K562 (cell line): ENCODE results near the gene RPS27. TPM values are rescaled to one million over a fixed set of nuclear protein-coding genes. Genes with fewer than 3 reads are reported as not detected.

ENCODE experiments used
- ARID2 ChIP-seq: fragments of 450-650 bp; IDR thresholded peaks from 2 replicates; pipeline ENCODE4 v1.6.1; 2017; ENCODE audit warnings: antibody characterized with exemption, mild to moderate bottlenecking
- CBFB ChIP-seq: sonication (generic); formaldehyde crosslinking; IDR thresholded peaks from 2 replicates; pipeline ENCODE4 v1.4.0; 2020; ENCODE audit warnings: mild to moderate bottlenecking, missing genetic modification reagents
- CEBPG ChIP-seq, 3 experiments: fragments of 200-800 bp in 1 of 3; sonication (Bioruptor generic) in 1 of 3; sonication (generic) in 1 of 3; formaldehyde crosslinking in 1 of 3; IDR thresholded peaks in 2 of 3; conservative IDR thresholded peaks in 1 of 3; 2 replicates each; pipeline versions ENCODE4 v1.6.1 to v1.8.0; 2016 to 2022; ENCODE audit warnings: missing compliant biosample characterization in 2 of 3, missing genetic modification characterization in 2 of 3, mild to moderate bottlenecking in 1 of 3, missing genetic modification reagents in 1 of 3
- DIDO1 ChIP-seq: fragments of 450-650 bp; IDR thresholded peaks from 2 replicates; pipeline ENCODE4 v1.6.1; 2016; ENCODE audit warnings: low read depth, missing biosample characterization, missing genetic modification characterization
- FOS ChIP-seq: IDR thresholded peaks from 3 replicates; pipeline ENCODE4 v1.6.1; 2011; ENCODE audit not compliant: insufficient read length; ENCODE audit errors: extremely low read depth
- GATAD2B ChIP-seq: fragments of 450-650 bp; IDR thresholded peaks from 2 replicates; pipeline ENCODE4 v1.6.1; 2017; ENCODE audit warnings: mild to moderate bottlenecking, borderline replicate concordance
- HCFC1 ChIP-seq: IDR thresholded peaks from 2 replicates; pipeline ENCODE4 v1.6.1; 2012; ENCODE audit warnings: low read depth, low read length, improper control_type of control experiment
- HNRNPK ChIP-seq: fragments of 200-400 bp; formaldehyde crosslinking; IDR thresholded peaks from one replicate; pipeline ENCODE4 v1.6.1; 2018; ENCODE audit warnings: mild to moderate bottlenecking, low read depth, low read length; ENCODE audit not compliant: poor library complexity, severe bottlenecking
- LCOR ChIP-seq: sonication (generic); formaldehyde crosslinking; IDR thresholded peaks from 2 replicates; pipeline ENCODE4 v1.8.0; 2022; ENCODE audit warnings: mild to moderate bottlenecking, missing genetic modification reagents
- MED1 ChIP-seq: sonication (generic); formaldehyde crosslinking; IDR thresholded peaks from 2 replicates; pipeline ENCODE4 v1.8.1; 2023; ENCODE audit warnings: missing genetic modification reagents, borderline replicate concordance
- MLX ChIP-seq, 2 experiments: fragments of 450-650 bp in 1 of 2; sonication (generic) in 1 of 2; formaldehyde crosslinking; conservative IDR thresholded peaks; 2 replicates each; pipeline versions ENCODE4 v1.4.0 to v1.8.1; 2020 to 2022; ENCODE audit warnings: mild to moderate bottlenecking in 1 of 2, missing genetic modification reagents in 1 of 2
- NCOA4 ChIP-seq: fragments of 450-650 bp; IDR thresholded peaks from 2 replicates; pipeline ENCODE4 v1.6.1; 2018; ENCODE audit warnings: mild to moderate bottlenecking; ENCODE audit not compliant: partially characterized antibody
- NCOR1 ChIP-seq: fragments of 450-650 bp; IDR thresholded peaks from 2 replicates; pipeline ENCODE4 v1.6.1; 2016; ENCODE audit warnings: mild to moderate bottlenecking, moderate library complexity
- SAFB2 ChIP-seq: fragments of 200-400 bp; formaldehyde crosslinking; IDR thresholded peaks from 2 replicates; pipeline ENCODE4 v1.6.1; 2018; ENCODE audit warnings: borderline replicate concordance, low read length, low read depth, moderate library complexity; ENCODE audit not compliant: severe bottlenecking
- SNAPC5 ChIP-seq: fragments of 250-450 bp; sonication (Bioruptor Pico); IDR thresholded peaks from 2 replicates; pipeline ENCODE4 v1.8.0; 2021; ENCODE audit warnings: moderate library complexity, mild to moderate bottlenecking, inconsistent platforms
- XRCC3 ChIP-seq: fragments of 450-650 bp; IDR thresholded peaks from 2 replicates; pipeline ENCODE4 v1.6.1; 2017; ENCODE audit warnings: mild to moderate bottlenecking, moderate library complexity
- XRCC5 ChIP-seq: fragments of 200-400 bp; formaldehyde crosslinking; IDR thresholded peaks from 2 replicates; pipeline ENCODE4 v1.6.1; 2017; ENCODE audit warnings: low read depth, mild to moderate bottlenecking, low read length
- ZNF23 ChIP-seq: fragments of 250-450 bp; sonication (Bioruptor Pico); IDR thresholded peaks from 2 replicates; pipeline ENCODE4 v1.4.0; 2020; ENCODE audit warnings: mild to moderate bottlenecking
- ZNF444 ChIP-seq: fragments of 250-450 bp; sonication (Bioruptor Pico); IDR thresholded peaks from 2 replicates; pipeline ENCODE4 v1.4.0; 2020; ENCODE audit warnings: mild to moderate bottlenecking, moderate library complexity
- ZNF561 ChIP-seq: fragments of 450-650 bp; formaldehyde crosslinking; conservative IDR thresholded peaks from 2 replicates; pipeline ENCODE4 v1.4.0; 2020; ENCODE audit warnings: mild to moderate bottlenecking, moderate library complexity
- ZNF584 ChIP-seq: fragments of 200-800 bp; sonication (Bioruptor generic); IDR thresholded peaks from 2 replicates; pipeline ENCODE4 v1.6.1; 2016; ENCODE audit warnings: low read depth, mild to moderate bottlenecking, missing genetic modification characterization, missing compliant biosample characterization
- ZNF76 ChIP-seq: fragments of 250-450 bp; sonication (Bioruptor Pico); IDR thresholded peaks from 2 replicates; pipeline ENCODE4 v1.4.0; 2020; ENCODE audit warnings: mild to moderate bottlenecking, moderate library complexity, borderline replicate concordance
- ZSCAN29 ChIP-seq: fragments of 450-650 bp; IDR thresholded peaks from 2 replicates; pipeline ENCODE4 v1.6.1; 2017
- polyA plus RNA-seq, 8 experiments: library from polyadenylated mRNA; depleted of rRNA in 4 of 8; stranded (reverse) in 5 of 8; unstranded in 3 of 8; fragments of >200 nt; fragmentation: Nextera tagmentation in 2 of 8; fragmentation: Illumina TruSeq in 1 of 8; extraction: Ambion mirVana in 2 of 8; extraction: Trizol in 1 of 8; gene quantifications; 2 replicates each; pipeline versions ENCODE4 v1.2.1 to v1.2.3, GENCODE V29; 2011 to 2014; ENCODE audit warnings: inconsistent platforms in 1 of 8, missing spikeins in 1 of 8
- total RNA-seq, 7 experiments: library from RNA; depleted of rRNA in 6 of 7; stranded (reverse); fragments of >200 nt in 6 of 7; fragmentation: Illumina TruSeq in 2 of 7; extraction: Trizol in 2 of 7; gene quantifications; 2 replicates each; pipeline versions ENCODE4 v1.2.1 to v1.2.3, GENCODE V29; 2011 to 2021; ENCODE audit warnings: low replicate concordance in 1 of 7
- TF ChIP-seq, protein P1 (sequence below): sonication (generic); formaldehyde crosslinking; IDR thresholded peaks from 2 replicates; pipeline ENCODE4 v1.8.1; 2023; ENCODE audit warnings: mild to moderate bottlenecking, missing genetic modification reagents
- TF ChIP-seq, protein P2 (sequence below), 2 experiments: fragments of 450-650 bp in 1 of 2; sonication (generic) in 1 of 2; formaldehyde crosslinking in 1 of 2; IDR thresholded peaks in 1 of 2; conservative IDR thresholded peaks in 1 of 2; 2 replicates each; pipeline versions ENCODE4 v1.6.1 to v1.8.1; 2016 to 2023; ENCODE audit warnings: mild to moderate bottlenecking in 2 of 2, moderate library complexity in 2 of 2, inconsistent platforms in 1 of 2, missing genetic modification reagents in 1 of 2

Gene RPS27
- total and polyA plus RNA-seq, 9 of the 15 experiments (the other 6 are each of a cell fraction or from before 2014, with no cell fraction given), result 2,091 to 9,377 (median 6,706) TPM

GRCh38 chr1:153958111-153958960 is 32.2 kb upstream of the RPS27 start, which contains the start of gene CRTC2 (continued):
- no peak for TF ChIP-seq ZNF23 (CRISPR knock-in tag)
- TF ChIP-seq CBFB (CRISPR knock-in tag), result no peak
- no peak for TF ChIP-seq GATAD2B
- no peak for TF ChIP-seq ARID2
- TF ChIP-seq ZNF444 (CRISPR knock-in tag), result no peak
- no peak for TF ChIP-seq HNRNPK
- no peak for TF ChIP-seq FOS
- no peak for TF ChIP-seq ZNF76
- no peak for TF ChIP-seq ZNF561 (CRISPR knock-in tag)
- no peak for TF ChIP-seq NCOA4
- 0 out of 2 replicates have a peak, but pooled peaks have one; percentile 40 for TF ChIP-seq XRCC5
- no peak; the same call in 1 of the 2 replicates for TF ChIP-seq DIDO1 (tag)
- TF ChIP-seq LCOR (CRISPR knock-in tag), result 0 out of 2 replicates have a peak, but pooled peaks have one; percentile 62
- TF ChIP-seq SAFB2, result no peak
- no peak for TF ChIP-seq SNAPC5
- TF ChIP-seq, protein P1, sequence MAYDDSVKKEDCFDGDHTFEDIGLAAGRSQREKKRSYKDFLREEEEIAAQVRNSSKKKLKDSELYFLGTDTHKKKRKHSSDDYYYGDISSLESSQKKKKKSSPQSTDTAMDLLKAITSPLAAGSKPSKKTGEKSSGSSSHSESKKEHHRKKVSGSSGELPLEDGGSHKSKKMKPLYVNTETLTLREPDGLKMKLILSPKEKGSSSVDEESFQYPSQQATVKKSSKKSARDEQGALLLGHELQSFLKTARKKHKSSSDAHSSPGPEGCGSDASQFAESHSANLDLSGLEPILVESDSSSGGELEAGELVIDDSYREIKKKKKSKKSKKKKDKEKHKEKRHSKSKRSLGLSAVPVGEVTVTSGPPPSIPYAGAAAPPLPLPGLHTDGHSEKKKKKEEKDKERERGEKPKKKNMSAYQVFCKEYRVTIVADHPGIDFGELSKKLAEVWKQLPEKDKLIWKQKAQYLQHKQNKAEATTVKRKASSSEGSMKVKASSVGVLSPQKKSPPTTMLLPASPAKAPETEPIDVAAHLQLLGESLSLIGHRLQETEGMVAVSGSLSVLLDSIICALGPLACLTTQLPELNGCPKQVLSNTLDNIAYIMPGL (CRISPR knock-in tag), result no peak
- no peak for TF ChIP-seq XRCC3
- no peak for TF ChIP-seq ZSCAN29
- peak; percentile 100 for TF ChIP-seq HCFC1
- peak; percentile 95 for TF ChIP-seq ZNF584 (CRISPR knock-in tag)
- TF ChIP-seq MLX (CRISPR knock-in tag; conservative IDR thresholded peaks at IDR 0.05), result no peak
- TF ChIP-seq CEBPG (CRISPR knock-in tag; IDR thresholded peaks at IDR 0.05), result no peak
- TF ChIP-seq CEBPG (tag; conservative IDR thresholded peaks at IDR 0.05 in 1 of 2, IDR thresholded peaks at IDR 0.05 in 1 of 2), result no peak
- TF ChIP-seq, protein P2, sequence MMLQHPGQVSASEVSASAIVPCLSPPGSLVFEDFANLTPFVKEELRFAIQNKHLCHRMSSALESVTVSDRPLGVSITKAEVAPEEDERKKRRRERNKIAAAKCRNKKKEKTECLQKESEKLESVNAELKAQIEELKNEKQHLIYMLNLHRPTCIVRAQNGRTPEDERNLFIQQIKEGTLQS (IDR thresholded peaks at IDR 0.05), result no peak
- TF ChIP-seq, protein P2 (CRISPR knock-in tag; conservative IDR thresholded peaks at IDR 0.05), result no peak; the same call in 1 of the 2 replicates
- TF ChIP-seq MED1 (CRISPR knock-in tag), result no peak
- TF ChIP-seq NCOR1, result 0 out of 2 replicates have a peak, but pooled peaks have one; percentile 19
